SU-DHL-6 (cell line): ENCODE data around the gene NTHL1.

Source experiments
- EZH2phosphoT487 ChIP-seq: fragments of 200-600 bp; sonication (generic), shearing (Covaris generic); conservative IDR thresholded peaks from 2 replicates; pipeline ENCODE4 v1.6.1; 2018; ENCODE audit warnings: mild to moderate bottlenecking, antibody characterized with exemption, low read length, moderate library complexity, mixed read lengths
- TF ChIP-seq, protein P1 (sequence below): fragments of 200-600 bp; sonication (generic); IDR thresholded peaks from one replicate; pipeline ENCODE4 v1.5.1; 2017; ENCODE audit warnings: antibody characterized with exemption, mild to moderate bottlenecking, low read length, moderate library complexity; ENCODE audit not compliant: insufficient read depth, poor library complexity, severe bottlenecking

- TF ChIP-seq, protein P1, sequence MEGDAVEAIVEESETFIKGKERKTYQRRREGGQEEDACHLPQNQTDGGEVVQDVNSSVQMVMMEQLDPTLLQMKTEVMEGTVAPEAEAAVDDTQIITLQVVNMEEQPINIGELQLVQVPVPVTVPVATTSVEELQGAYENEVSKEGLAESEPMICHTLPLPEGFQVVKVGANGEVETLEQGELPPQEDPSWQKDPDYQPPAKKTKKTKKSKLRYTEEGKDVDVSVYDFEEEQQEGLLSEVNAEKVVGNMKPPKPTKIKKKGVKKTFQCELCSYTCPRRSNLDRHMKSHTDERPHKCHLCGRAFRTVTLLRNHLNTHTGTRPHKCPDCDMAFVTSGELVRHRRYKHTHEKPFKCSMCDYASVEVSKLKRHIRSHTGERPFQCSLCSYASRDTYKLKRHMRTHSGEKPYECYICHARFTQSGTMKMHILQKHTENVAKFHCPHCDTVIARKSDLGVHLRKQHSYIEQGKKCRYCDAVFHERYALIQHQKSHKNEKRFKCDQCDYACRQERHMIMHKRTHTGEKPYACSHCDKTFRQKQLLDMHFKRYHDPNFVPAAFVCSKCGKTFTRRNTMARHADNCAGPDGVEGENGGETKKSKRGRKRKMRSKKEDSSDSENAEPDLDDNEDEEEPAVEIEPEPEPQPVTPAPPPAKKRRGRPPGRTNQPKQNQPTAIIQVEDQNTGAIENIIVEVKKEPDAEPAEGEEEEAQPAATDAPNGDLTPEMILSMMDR, result no peak
- no peak for TF ChIP-seq EZH2phosphoT487
Measured at GRCh38 chr16:2061526-2061925, 13.9 kb upstream of the NTHL1 start.
